Neuronal stem cell (in vitro differentiated cells): Measurements from ENCODE around the gene SHROOM3.
A peak's percentile ranks its signal among the peaks of the same experiment; 100 is the strongest.

Source experiments
- DNase-seq: peaks from one replicate; pipeline ENCODE4 v3.0.0-alpha.2; 2013; ENCODE audit warnings: low spot score
- H2AFZ ChIP-seq: one replicate; pipeline ENCODE4 v1.6.1; 2013; ENCODE audit warnings: mild to moderate bottlenecking, low read length, inconsistent platforms
- H2AK5ac ChIP-seq: 2 replicates; pipeline ENCODE4 v1.6.1; 2013; ENCODE audit warnings: low read depth, mild to moderate bottlenecking, inconsistent platforms, low read length, moderate library complexity, mixed read lengths
- H2BK120ac ChIP-seq: 2 replicates; pipeline ENCODE4 v1.6.1; 2013; ENCODE audit warnings: low read depth, mild to moderate bottlenecking, inconsistent platforms, low read length, moderate library complexity, mixed read lengths
- H2BK12ac ChIP-seq: one replicate; pipeline ENCODE4 v1.6.1; 2013; ENCODE audit warnings: low read length, inconsistent platforms
- H2BK15ac ChIP-seq: 2 replicates; pipeline ENCODE4 v1.6.1; 2013; ENCODE audit warnings: mild to moderate bottlenecking, low read length, inconsistent platforms, mixed read lengths
- H2BK5ac ChIP-seq: one replicate; pipeline ENCODE4 v1.6.1; 2013; ENCODE audit warnings: inconsistent platforms, mild to moderate bottlenecking, low read length, moderate library complexity
- H3K14ac ChIP-seq: one replicate; pipeline ENCODE4 v1.6.1; 2013; ENCODE audit warnings: low read length, inconsistent platforms
- H3K18ac ChIP-seq: 2 replicates; pipeline ENCODE4 v1.6.1; 2013; ENCODE audit warnings: low read length, inconsistent platforms
- H3K23ac ChIP-seq: 2 replicates; pipeline ENCODE4 v1.6.1; 2013; ENCODE audit warnings: low read depth, mild to moderate bottlenecking, mixed read lengths, low read length, inconsistent platforms; ENCODE audit not compliant: poor library complexity
- H3K27ac ChIP-seq: replicated peaks from 3 replicates; pipeline ENCODE4 v1.5.1; 2013; ENCODE audit warnings: low read length, inconsistent platforms
- H3K27me3 ChIP-seq, 3 experiments: 2 replicates each; pipeline ENCODE4 v1.6.1; 2013; ENCODE audit warnings: low read length in 3 of 3, mild to moderate bottlenecking in 2 of 3, inconsistent platforms in 1 of 3, low read depth in 1 of 3, mixed read lengths in 1 of 3, moderate library complexity in 1 of 3; ENCODE audit not compliant: control insufficient read depth in 3 of 3, insufficient read depth in 3 of 3
- H3K36me3 ChIP-seq, 2 donors: replicated peaks in 1 of 2; 2 replicates each; pipeline ENCODE4 v1.6.1; 2013; ENCODE audit warnings: low read length in 2 of 2; ENCODE audit not compliant: control insufficient read depth in 2 of 2, insufficient read depth in 2 of 2
- H3K4ac ChIP-seq: 2 replicates; pipeline ENCODE4 v1.6.1; 2013; ENCODE audit warnings: inconsistent platforms, mild to moderate bottlenecking, low read length, moderate library complexity
- H3K4me1 ChIP-seq, 2 donors: 1 replicate in 1 of 2; 2 replicates in 1 of 2; pipeline ENCODE4 v1.6.1; 2013; ENCODE audit warnings: low read length in 2 of 2, low read depth in 1 of 2; ENCODE audit not compliant: control insufficient read depth in 2 of 2, insufficient read depth in 1 of 2
- H3K4me2 ChIP-seq: one replicate; pipeline ENCODE4 v1.6.1; 2013; ENCODE audit warnings: mild to moderate bottlenecking, low read length, inconsistent platforms; ENCODE audit not compliant: insufficient read depth, poor library complexity, severe bottlenecking
- H3K4me3 ChIP-seq, 2 donors: 2 replicates each; pipeline ENCODE4 v1.5.1; 2013; ENCODE audit warnings: low read length in 2 of 2, mild to moderate bottlenecking in 2 of 2, inconsistent platforms in 1 of 2, moderate library complexity in 1 of 2
- H3K79me1 ChIP-seq: one replicate; pipeline ENCODE4 v1.6.1; 2013; ENCODE audit warnings: low read depth, mild to moderate bottlenecking, inconsistent platforms, low read length, moderate library complexity
- H3K9ac ChIP-seq: one replicate; pipeline ENCODE4 v1.6.1; 2013; ENCODE audit warnings: mild to moderate bottlenecking, low read depth, low read length, inconsistent platforms; ENCODE audit not compliant: poor library complexity
- H3K9me3 ChIP-seq, 2 donors: replicated peaks in 1 of 2; 2 replicates each; pipeline versions ENCODE3 to v1.6.1; 2013; ENCODE audit warnings: low read length in 2 of 2, mild to moderate bottlenecking in 2 of 2, inconsistent platforms in 1 of 2, low read depth in 1 of 2, mixed read lengths in 1 of 2, moderate library complexity in 1 of 2; ENCODE audit not compliant: control insufficient read depth in 2 of 2, insufficient read depth in 1 of 2
- H4K8ac ChIP-seq: one replicate; pipeline ENCODE4 v1.6.1; 2013; ENCODE audit warnings: low read depth, mild to moderate bottlenecking, inconsistent platforms, low read length, moderate library complexity
- H4K91ac ChIP-seq: one replicate; pipeline ENCODE4 v1.6.1; 2013; ENCODE audit warnings: low read length, low read depth, mild to moderate bottlenecking, inconsistent platforms; ENCODE audit not compliant: poor library complexity
- WGBS, 2 donors: extraction: QIAGEN DNeasy Blood & Tissue Kit; methylation state at CpG; one replicate each; pipeline ENCODE4 v1.1.7; 2013; ENCODE audit warnings: missing lambda C conversion rate in 2 of 2, mixed read lengths in 1 of 2; ENCODE audit not compliant: insufficient read length in 2 of 2, insufficient replicate concordance in 1 of 2; ENCODE audit errors: extremely low coverage in 2 of 2; 5-methylcytosine and 5-hydroxymethylcytosine counted together

SHROOM3 gene

DNA sequence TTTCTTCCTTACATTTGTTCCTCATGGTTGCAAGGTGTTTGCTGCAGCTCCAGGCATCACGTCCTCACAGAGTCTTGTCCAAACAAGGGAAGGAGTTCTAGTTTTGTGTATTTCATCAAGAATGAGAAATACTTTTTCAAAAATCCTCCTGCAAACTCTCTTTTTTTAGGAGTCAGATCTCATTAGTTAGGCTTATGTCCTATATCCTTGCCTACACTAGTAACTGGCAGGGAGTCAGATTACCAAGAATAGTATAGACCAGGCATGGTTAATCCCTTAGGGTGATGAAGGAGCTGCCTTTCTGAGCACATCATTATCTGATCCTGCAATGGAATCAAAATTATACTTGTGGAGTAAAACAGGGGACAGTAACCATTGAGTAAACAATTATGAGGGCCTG lies 160.4 kb downstream of the SHROOM3 start:
- no peak overlapping the region for H3K9ac ChIP-seq
- no peaks in the 10 kb centered on the region for H3K9me3 ChIP-seq
- no peak overlapping the region for H3K27ac ChIP-seq
- no peak overlapping the region for H4K91ac ChIP-seq
- peaks cover 5% of the 10 kb centered on the region for H3K79me1 ChIP-seq
- H3K18ac ChIP-seq: no peak overlapping the region
- peaks cover 10 to 14% of the 10 kb centered on the region in 2 donors for H3K4me1 ChIP-seq
- no peak overlapping the region for H2BK12ac ChIP-seq
- no peak overlapping the region for H3K4ac ChIP-seq
- H2BK120ac ChIP-seq: no peak overlapping the region
- no peak overlapping the region for H2AK5ac ChIP-seq
- no peak overlapping the region for H3K4me3 ChIP-seq
- no CpG with 5 or more reads among the region's 1 CpG for WGBS, 2 donors
- H2BK5ac ChIP-seq: no peak overlapping the region
- no peak for DNase-seq
- no peak overlapping the region for H2BK15ac ChIP-seq
- no peak overlapping the region for H3K14ac ChIP-seq
- no peak overlapping the region for H2AFZ ChIP-seq
- H3K27me3 ChIP-seq: no peaks in the 10 kb centered on the region
- H4K8ac ChIP-seq: no peak overlapping the region
- H3K4me2 ChIP-seq: no peak overlapping the region
- peaks cover 3 to 24% of the 10 kb centered on the region in 2 donors for H3K36me3 ChIP-seq
- H3K23ac ChIP-seq: no peak overlapping the region

DNA sequence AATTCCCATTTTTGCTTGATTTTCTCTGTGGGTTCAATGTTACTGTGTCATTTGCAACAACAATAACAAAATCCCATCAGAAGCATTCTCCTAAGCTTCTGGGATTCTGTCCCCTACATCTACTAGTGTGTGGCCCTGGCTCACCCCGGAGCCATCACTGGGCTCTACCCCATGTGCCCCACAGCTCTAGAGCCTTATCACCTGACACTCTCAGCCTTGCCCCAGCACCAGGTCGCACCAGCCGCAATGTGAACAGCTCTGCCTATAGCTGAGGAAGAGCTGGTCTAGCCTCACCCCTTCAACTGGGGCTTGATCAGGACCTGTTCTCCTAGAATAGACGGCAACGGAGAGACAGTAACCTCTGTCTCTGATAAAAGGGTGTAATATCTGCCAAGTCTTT lies 161.7 kb downstream of the SHROOM3 start:
- Histone ChIP-seq H2BK5ac (no peak overlapping the region), H3K18ac (peak overlapping the region; percentile 92), H2BK15ac (no peak overlapping the region), H3K14ac (no peak overlapping the region), H3K4ac (no peak overlapping the region), H3K9me3 (no peaks in the 10 kb centered on the region), H4K8ac (no peak overlapping the region), H4K91ac (no peak overlapping the region), H3K27me3 (no peaks in the 10 kb centered on the region), H3K4me3 (no peak overlapping the region), H3K9ac (no peak overlapping the region), H2BK12ac (no peak overlapping the region), H3K79me1 (peaks cover 5% of the 10 kb centered on the region), H2AFZ (no peak overlapping the region), H3K27ac (no peak overlapping the region), H2BK120ac (no peak overlapping the region), H3K4me2 (no peak overlapping the region), H3K36me3 (peaks cover 3 to 25% of the 10 kb centered on the region in 2 donors), H2AK5ac (no peak overlapping the region), H3K23ac (no peak overlapping the region), H3K4me1 (peaks cover 0 to 12% of the 10 kb centered on the region in 2 donors)
- no CpG with 5 or more reads among the region's 5 CpGs for WGBS, 2 donors
- DNase-seq: no peak

DNA sequence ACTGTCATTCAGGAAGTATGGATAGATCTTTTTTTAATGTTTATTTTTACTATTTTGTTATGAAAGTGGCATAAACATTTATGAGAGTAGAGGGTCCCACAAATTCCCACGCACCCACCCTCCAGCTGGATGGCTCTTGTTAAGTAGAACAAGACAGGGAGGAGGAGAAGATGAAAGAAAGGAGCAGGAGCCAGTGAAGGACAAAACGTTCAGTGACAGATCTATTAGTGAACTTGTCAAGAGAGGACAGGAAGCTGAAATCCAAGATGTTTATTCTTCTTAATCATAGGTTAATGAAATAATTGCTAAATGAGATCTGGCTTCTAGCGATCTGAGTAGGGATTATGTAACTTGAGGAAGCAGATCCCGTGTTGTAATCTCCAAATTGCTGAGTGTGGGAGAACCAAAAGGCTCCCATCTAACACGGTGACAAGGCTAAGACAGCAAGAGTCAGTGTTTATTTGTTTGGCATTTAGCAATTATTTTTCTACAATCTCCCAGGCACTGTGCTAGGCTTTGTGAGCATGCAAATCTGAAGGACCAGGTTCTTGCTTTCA lies 162.5 kb downstream of the SHROOM3 start:
- Histone ChIP-seq H3K18ac (no peak overlapping the region), H3K14ac (no peak overlapping the region), H3K36me3 (peaks cover 3 to 29% of the 10 kb centered on the region in 2 donors), H2BK15ac (no peak overlapping the region), H3K9me3 (no peaks in the 10 kb centered on the region), H3K27me3 (no peaks in the 10 kb centered on the region), H3K4me1 (peaks cover 0 to 12% of the 10 kb centered on the region in 2 donors), H3K4me3 (no peak overlapping the region), H2BK5ac (no peak overlapping the region), H3K4ac (no peak overlapping the region), H3K27ac (no peak overlapping the region), H3K79me1 (peaks cover 4% of the 10 kb centered on the region), H3K23ac (no peak overlapping the region), H4K8ac (no peak overlapping the region), H3K9ac (no peak overlapping the region), H2AFZ (no peak overlapping the region), H3K4me2 (no peak overlapping the region), H4K91ac (no peak overlapping the region), H2BK12ac (no peak overlapping the region), H2BK120ac (no peak overlapping the region), H2AK5ac (no peak overlapping the region)
- WGBS, 2 donors: no CpG with 5 or more reads among the region's 5 CpGs
- DNase-seq: no peak

DNA sequence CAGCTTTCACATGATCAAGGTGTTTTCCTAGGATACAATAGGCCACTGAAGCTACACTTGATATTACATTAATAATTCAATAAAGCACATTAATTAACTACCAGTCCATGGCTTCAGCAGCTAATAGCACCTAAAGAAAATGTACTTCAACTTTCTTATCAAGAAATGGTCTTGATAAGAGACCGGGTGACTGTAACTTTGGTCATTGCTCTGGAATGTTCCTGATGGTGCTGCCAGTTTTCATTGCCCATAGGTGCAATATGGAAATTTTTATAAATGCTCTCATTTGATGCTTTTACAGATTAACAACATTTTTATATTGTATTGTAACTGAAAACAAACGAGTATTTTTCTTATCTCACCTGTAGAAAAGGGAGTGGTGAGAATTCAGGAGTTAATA lies 165.4 kb downstream of the SHROOM3 start:
- H4K91ac ChIP-seq: no peak overlapping the region

More for the DNA sequence above, 165.4 kb downstream of the SHROOM3 start:
- no peak for DNase-seq
- H3K9ac ChIP-seq: no peak overlapping the region
- H3K18ac ChIP-seq: no peak overlapping the region
- H2BK5ac ChIP-seq: no peak overlapping the region
- H2BK120ac ChIP-seq: no peak overlapping the region
- H2AFZ ChIP-seq: no peak overlapping the region
- peaks cover 0 to 20% of the 10 kb centered on the region in 2 donors for H3K36me3 ChIP-seq
- peaks cover 3% of the 10 kb centered on the region for H3K79me1 ChIP-seq
- no peak overlapping the region for H3K4ac ChIP-seq
- H3K4me1 ChIP-seq: peaks cover 0 to 12% of the 10 kb centered on the region in 2 donors
- no peak overlapping the region for H3K27ac ChIP-seq
- H4K8ac ChIP-seq: no peak overlapping the region
- WGBS, 2 donors: no CpG with 5 or more reads among the region's 2 CpGs
- H2BK12ac ChIP-seq: no peak overlapping the region
- H3K4me3 ChIP-seq: no peak overlapping the region
- no peak overlapping the region for H2BK15ac ChIP-seq
- H3K27me3 ChIP-seq: no peaks in the 10 kb centered on the region
- no peaks in the 10 kb centered on the region for H3K9me3 ChIP-seq
- no peak overlapping the region for H3K14ac ChIP-seq
- H3K4me2 ChIP-seq: no peak overlapping the region
- H2AK5ac ChIP-seq: no peak overlapping the region
- no peak overlapping the region for H3K23ac ChIP-seq
